Activated CD8-positive, alpha-beta memory T cell treated with anti-CD3 and anti-CD28 coated beads, Interleukin-2, amount 50 U/mL, for 4 hours (primary cell): ENCODE data around the gene PHOSPHO1.

Experiments used
- DNase-seq: peaks from one replicate; pipeline ENCODE4 v3.0.0-alpha.2; 2020

Gene PHOSPHO1

GRCh38 chr17:49241692-49242397, 11.3 kb upstream of the PHOSPHO1 start:
- DNase-seq, result no peak

GRCh38 chr17:49241040-49241439, 10.5 kb upstream of the PHOSPHO1 start:
- no peak for DNase-seq

GRCh38 chr17:49240619-49241018, 10.0 kb upstream of the PHOSPHO1 start:
- DNase-seq, result no peak

DNA sequence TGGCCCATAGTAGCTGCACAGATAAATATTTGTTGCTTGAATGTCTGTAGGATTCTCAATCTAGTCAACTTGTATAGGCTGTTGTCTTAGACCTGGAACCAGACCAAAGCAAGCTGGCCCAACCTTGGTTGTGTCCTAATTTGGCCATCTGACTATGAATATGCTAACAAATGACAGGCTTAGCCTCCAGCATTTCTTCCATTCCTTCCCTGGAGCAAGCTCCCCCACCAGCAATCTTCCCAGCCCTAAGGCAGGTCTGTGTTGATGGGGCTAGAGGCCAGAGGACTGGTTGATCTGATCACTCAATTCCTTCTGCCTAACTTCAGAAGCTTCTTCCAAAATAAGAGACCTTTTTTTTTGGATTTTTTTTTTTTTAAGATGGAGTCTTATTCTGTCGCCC, 9.4 kb upstream of the PHOSPHO1 start:
- no peak for DNase-seq

DNA sequence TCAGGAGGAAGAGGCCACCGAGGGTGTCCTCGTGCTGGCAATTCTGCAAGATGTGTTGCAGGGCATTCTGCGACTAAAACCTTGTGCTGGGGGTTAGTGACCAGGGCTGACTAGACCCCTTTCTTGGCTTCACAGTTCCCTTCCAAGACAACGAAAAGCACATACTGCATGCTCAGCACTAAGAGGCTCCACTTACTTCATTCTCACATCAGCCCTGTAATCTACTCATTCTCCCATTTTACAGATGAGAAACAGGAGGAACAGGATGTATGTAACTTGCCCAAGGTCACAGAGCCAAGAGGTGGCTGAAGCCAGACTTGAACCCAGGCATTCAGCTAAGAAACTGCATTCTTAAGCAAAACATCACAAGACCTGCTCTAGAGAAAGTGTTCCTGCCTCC, 5.3 kb upstream of the PHOSPHO1 start:
- DNase-seq, result no peak

DNA sequence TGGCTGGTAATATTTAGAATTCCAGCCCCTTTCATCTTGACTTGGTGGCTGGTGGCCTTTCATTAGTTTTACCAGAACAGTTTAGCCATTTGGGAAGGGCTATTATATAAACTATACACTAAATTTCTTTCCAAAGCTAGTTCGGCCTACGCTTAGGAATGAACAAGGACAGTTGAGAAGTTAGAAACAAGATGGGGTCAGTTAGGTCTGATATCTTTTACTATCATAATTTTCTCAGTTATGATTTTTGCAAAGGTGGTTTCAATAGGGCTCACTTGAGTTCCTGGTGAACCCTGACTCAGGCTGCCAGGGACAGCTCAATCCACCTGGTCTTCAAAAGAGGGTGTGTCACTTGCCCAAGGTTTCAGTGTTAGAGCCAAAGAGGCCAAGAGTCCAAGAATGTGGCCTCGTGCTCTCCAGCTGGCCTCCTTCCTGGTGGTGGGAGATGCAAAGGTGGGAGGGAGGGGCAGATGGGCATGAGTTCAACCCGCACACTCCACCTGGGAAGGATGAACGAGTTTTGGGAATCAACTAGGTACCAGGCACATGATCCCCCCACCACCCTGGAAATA, 4.0 kb upstream of the PHOSPHO1 start:
- no peak for DNase-seq

GRCh38 chr17:49231563-49231894, 942 bp upstream of the PHOSPHO1 start:
- DNase-seq, result no peak

DNA sequence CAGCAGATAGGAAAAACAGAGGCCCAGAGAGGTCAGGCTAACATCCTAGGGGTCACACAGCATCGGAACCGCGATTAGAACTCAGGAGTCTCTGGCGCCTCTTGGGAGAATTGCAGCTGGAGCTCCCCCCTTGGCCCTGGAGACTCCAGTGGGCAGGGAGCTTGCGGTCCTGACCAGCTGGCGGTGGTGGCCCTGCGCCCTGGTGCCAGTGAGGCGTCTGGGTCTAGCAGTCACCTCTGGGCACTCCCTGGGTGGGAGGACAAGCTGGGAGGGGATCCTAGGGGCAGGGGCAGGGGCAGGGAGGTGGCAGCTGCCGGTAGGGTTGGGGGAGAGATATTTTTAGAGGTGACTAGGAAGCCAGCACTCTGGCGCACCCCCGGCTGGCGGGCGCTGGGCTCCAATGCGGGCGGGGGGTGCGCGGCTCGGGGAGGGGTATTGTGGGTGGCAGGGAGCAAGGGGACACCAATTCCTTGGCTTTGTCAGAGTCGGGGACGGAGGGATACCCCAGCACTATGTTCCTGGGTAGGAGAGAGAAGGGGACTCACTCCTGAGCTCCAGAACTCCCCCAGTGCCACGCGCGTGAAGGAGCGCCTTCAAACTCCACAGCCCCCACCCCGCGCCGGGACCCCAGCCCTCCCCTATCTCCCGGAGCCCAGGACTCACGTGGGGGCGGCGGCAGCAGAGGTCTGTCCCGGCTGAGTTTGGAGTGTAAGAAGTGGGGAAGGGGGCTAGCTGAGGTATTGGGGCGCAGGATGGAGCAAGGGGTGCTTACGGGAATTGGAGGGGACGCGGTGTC, 584 bp downstream of the PHOSPHO1 start:
- no peak for DNase-seq

DNA sequence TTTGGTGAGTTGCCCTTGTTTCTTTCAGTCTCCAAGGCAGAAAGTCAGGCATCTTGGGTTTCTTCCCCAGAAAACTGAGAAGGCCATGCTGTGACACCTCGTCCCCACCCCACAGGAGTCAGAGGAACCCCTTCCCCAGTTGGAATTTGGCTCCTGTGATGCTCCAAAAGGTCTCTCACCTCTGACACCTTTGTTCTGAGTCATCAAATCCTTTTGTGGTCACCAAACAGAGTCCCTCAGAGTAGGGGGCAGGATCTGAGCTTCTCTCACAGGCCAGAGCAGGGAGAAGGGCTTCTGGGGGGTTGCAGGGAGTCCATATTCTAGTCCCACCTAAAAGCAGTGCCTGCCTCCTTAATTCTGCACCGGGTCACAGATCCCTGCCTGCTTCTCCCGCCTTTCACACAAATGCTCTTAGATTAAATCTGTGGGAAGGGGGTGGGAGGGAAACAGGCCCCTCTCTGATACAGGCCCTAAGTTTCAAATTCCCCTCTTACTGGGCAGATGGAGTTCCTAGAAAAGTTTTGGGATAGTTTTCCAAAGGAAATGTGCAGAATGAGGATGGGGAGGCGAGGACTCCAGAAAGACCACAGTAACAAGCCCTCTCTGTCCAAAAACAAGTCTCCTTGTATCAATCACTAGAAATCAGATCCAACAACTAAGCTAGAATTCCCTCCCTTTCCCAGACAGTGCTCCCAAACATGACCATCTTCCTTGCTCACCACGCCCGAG, 1.3 kb downstream of the PHOSPHO1 start:
- DNase-seq, result no peak

DNA sequence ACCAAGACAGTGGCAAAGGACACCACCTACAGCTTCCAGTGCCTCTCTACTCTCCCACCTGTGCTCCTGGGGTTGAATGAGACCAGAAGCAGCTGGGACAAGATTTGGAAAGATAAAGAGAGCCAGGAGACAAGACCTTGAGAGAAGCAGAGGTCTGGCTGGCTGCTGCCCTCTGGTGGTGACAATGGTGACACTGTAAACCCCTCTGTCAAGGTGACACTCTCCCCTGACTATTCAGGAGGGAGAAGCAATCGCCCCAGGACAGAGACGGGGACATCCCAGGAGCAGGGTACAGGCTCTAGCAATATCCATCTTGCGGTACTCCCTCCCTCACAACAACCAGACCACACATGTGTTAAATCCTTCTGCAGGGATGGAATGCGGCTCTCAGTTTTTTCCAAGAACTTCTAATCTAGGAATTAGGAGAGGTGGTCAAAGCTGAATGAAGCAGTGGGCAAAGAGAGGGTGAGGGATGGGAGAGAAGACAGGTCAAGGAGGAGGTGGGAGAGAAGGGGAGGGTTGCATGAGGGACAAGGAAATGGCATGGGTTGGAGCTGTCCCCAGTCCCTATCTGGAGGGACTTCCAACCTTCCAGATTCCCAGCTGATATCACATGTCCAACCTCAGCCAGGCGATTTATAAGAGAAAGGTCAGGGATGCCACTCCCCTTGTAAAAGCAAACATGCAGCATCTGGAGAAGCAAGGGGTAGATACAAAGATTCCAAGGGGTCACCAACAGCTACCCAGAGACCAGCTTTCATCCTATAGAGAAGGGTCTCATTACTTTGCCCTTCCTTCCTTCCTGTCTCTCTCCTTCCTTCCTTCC, 2.9 kb downstream of the PHOSPHO1 start:
- DNase-seq, result peak; percentile 85

- DNase-seq, result no peak
These were observed 3.7 kb downstream of the PHOSPHO1 start for GRCh38 chr17:49226771-49227435.

DNA sequence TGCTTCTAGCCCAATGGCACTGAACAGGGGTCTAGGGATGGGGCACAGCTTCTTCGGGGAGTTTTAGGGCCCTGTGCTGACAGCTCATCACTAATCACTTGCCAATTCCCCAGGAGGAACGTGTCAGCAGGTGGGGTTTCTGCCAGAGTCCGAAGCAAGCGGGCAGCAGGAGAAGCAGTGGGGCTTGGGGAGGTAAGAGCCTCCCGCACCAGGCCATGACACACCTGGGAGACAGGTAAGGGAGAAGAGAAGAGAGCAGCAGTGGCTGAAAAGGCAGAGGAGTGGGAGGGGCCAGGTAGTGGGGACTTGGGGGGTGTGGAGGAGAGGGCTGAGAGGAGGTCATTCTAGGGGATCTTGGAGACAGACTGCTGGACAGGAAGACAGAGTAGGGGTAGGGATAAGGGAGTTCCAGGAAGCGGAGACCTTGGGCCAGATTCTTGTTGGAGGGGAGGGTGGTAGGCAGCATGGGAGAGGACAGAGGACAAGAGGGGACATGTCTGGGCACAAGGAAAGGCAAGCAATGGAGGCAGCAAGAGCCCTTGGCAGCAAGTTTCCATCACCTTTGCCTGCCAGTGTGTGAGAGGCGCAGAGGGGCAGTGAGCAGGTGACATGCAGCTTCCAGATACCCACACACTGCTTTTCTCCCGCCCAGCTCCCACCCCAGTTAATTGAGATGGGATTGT, 4.9 kb downstream of the PHOSPHO1 start:
- no peak for DNase-seq

DNA sequence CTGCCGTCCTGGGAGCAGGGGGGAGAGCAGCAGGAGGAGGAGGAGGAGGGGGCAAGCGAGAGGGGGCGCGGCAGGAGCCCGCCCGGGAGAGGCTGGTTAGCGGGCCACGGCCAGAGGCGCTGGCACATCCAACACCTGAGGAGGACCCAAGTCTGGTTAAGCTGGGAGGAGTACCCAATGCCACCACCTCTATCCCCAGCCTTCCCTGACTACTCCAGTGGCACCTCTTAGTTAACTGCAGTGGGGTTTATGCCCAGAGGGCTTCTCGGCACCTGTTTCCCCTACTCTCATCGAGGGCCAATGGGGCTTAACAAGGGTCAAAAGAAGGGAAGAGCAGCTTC, 5.6 kb downstream of the PHOSPHO1 start:
- DNase-seq, result no peak

DNA sequence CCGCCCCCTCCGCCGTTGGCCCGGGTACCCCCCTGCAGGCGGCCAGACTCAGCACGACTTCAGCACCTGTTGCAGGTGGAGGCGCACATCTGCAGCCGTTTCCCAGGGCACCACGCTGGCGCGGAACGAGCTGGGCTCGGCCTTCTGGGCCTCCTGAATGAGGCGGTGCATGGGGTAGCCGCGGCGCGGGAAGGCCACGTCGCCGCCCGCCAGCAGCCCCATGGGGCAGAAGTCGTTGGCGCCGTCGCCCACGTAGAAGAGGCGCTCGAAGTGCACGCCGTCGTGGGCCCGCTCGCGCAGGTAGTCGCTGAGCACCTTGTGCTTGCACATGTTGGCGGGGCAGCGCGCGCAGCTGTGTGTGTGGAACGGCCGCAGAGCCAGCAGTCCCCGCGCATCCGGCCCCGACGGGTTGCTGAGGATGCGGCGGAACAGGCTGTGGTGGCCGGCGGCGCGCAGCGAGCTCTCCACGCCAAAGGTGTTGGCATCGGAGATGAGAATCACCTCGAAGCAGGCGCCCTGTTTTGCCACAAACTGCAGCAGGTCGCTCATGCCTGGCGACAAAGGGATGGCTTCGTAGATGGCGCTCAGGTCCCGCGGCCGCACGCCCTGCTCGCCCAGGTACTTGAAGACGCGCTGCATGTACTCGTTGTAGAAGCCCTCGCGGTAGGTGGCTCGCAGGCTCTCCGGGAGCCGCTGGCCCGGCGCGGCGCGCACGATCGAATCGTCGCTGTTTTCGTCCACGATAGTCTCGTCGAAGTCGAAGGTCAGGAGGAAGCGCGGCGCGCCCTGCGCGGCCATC, 6.2 kb downstream of the PHOSPHO1 start:
- peak; percentile 53 for DNase-seq

- DNase-seq, result peak; percentile 74
These were observed 6.9 kb downstream of the PHOSPHO1 start for GRCh38 chr17:49223517-49224197.

DNA sequence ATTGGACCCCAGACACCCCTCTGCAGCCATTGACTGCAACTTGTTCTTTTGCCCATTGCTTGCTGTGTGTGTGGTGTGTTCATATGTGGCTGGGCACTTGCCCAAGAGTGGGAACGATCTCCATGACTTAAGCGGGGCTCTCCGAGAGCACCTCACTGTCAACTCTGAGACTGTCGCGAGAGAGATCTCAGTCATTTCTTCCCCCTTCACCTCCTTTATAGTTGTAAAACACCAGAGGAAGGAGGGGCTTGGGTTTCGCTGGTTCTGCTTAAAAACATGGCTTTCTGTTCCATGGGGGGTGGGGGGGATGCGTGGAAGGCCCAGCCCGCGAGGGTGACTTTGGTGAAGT, 7.4 kb downstream of the PHOSPHO1 start:
- no peak for DNase-seq

DNA sequence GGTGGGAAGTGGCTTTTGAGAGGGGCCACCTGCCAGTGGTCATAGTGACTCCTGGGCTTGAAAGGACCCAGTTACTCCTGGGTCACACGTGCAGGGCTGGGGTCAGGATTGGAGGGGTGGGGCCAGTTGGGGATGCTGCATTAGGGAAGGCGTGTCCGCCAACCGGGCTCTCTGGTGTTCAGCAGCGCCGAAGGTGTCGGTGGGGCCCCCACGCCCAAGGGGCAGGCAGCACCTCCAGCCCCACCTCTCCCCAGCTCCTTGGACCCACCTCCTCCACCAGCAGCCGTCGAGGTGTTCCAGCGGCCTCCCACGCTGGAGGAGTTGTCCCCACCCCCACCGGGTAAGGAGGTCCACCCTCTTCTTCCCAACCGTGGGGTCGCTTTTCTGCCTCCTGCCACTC, 10.6 kb downstream of the PHOSPHO1 start:
- DNase-seq, result no peak

- DNase-seq, result peak; percentile 57
These were observed 11.4 kb downstream of the PHOSPHO1 start for GRCh38 chr17:49218941-49219913.
